ENCODE measurements around the gene BBS2. TPM values are rescaled to one million over a fixed set of nuclear protein-coding genes. Genes with fewer than 3 reads are reported as not detected.

Gene BBS2
- total and polyA plus RNA-seq, 4 donors = 7.1 to 13.8 (median 11.1) TPM

DNA sequence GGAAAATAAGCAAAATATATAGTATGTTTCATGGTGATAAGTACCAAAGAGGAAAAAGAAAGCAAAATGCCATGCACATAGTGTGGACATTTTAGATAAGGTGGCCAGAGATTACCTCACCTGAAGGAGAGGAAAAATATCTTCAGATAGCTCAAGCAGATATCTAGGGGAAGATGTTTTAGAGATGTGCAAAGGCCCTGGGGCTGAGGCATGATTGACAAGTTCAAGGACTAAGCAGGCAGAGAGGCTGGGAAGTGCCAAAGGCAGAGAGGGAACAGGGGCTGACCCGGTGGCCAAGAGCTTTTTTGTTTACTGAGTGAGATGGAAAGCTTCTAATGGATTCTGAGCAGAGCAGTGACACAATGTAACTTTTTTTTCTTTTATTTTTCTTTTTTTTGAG is 40.6 kb upstream of the BBS2 start (continued):
- TF ChIP-seq FOXA2 (IDR thresholded peaks at IDR 0.05) (no peak), HNF4G (IDR thresholded peaks at IDR 0.05) (no peak), SP1 (IDR thresholded peaks at IDR 0.05) (no peak), EGR1 (IDR thresholded peaks at IDR 0.05; ENCODE audit: low read depth in 2 of 2) (no peak), JUND (IDR thresholded peaks at IDR 0.05) (no peak), RXRA (IDR thresholded peaks at IDR 0.05) (no peak)
- TF ChIP-seq, protein P1, sequence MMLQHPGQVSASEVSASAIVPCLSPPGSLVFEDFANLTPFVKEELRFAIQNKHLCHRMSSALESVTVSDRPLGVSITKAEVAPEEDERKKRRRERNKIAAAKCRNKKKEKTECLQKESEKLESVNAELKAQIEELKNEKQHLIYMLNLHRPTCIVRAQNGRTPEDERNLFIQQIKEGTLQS (IDR thresholded peaks at IDR 0.05) = no peak

DNA sequence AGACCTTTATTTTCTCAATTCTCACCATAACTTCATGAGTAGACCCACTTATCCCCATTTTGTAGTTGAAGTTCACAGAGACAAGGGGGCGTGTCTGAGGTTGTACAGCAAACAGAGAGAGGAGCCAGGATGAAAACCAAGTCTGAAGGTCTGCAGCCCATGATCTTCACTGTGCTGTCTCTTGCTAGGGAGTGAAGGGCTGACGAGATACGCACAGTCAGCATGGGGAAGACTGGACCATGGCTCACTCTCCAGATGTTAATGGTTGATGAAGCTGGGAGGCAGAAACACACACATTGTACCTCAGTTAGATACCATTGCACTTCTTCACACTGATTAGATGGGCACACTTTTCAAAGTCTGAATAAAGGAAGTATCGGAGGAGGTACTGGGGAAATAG is 39.3 kb upstream of the BBS2 start:
- Histone ChIP-seq H3K9ac (ENCODE audit: low read depth in 1 of 2, low read length in 2 of 2) (no peak overlapping the region), H3K27me3 (ENCODE audit: control insufficient read depth in 4 of 4, insufficient read depth in 4 of 4, low read length in 3 of 4) (no peaks in the 10 kb centered on the region), H3K36me3 (ENCODE audit: control insufficient read depth in 4 of 4, insufficient read depth in 3 of 4, low read depth in 1 of 4, low read length in 3 of 4) (no peaks in the 10 kb centered on the region), H3K4me3 (ENCODE audit: low read depth in 1 of 3, low read length in 3 of 3) (no peak overlapping the region), H3K9me3 (ENCODE audit: control insufficient read depth in 4 of 4, low read length in 3 of 4) (no peaks in the 10 kb centered on the region), H3K27ac (ENCODE audit: low read depth in 1 of 2, low read length in 2 of 2) (no peak overlapping the region), H3K4me1 (ENCODE audit: control insufficient read depth in 4 of 4, insufficient read depth in 4 of 4, low read length in 3 of 4) (no peaks in the 10 kb centered on the region)
- no peak for DNase-seq (ENCODE audit: low spot score)
- WGBS = 91% methylated on average over 4 of the region's 4 CpGs
- TF ChIP-seq GABPA (IDR thresholded peaks at IDR 0.05 in 1 of 2, conservative IDR thresholded peaks at IDR 0.05 in 1 of 2) (no peak), RXRA (IDR thresholded peaks at IDR 0.05) (no peak), RAD21 (IDR thresholded peaks at IDR 0.05) (no peak), FOXA1 (IDR thresholded peaks at IDR 0.05) (no peak), HNF4G (IDR thresholded peaks at IDR 0.05) (no peak), FOXA2 (IDR thresholded peaks at IDR 0.05) (no peak), HNF4A (conservative IDR thresholded peaks at IDR 0.05) (no peak), JUND (IDR thresholded peaks at IDR 0.05) (no peak), NR2F2 (IDR thresholded peaks at IDR 0.05) (no peak), YY1 (IDR thresholded peaks at IDR 0.05) (no peak), EGR1 (IDR thresholded peaks at IDR 0.05; ENCODE audit: low read depth in 2 of 2) (no peak), SP1 (IDR thresholded peaks at IDR 0.05) (no peak)
- TF ChIP-seq, protein P2, sequence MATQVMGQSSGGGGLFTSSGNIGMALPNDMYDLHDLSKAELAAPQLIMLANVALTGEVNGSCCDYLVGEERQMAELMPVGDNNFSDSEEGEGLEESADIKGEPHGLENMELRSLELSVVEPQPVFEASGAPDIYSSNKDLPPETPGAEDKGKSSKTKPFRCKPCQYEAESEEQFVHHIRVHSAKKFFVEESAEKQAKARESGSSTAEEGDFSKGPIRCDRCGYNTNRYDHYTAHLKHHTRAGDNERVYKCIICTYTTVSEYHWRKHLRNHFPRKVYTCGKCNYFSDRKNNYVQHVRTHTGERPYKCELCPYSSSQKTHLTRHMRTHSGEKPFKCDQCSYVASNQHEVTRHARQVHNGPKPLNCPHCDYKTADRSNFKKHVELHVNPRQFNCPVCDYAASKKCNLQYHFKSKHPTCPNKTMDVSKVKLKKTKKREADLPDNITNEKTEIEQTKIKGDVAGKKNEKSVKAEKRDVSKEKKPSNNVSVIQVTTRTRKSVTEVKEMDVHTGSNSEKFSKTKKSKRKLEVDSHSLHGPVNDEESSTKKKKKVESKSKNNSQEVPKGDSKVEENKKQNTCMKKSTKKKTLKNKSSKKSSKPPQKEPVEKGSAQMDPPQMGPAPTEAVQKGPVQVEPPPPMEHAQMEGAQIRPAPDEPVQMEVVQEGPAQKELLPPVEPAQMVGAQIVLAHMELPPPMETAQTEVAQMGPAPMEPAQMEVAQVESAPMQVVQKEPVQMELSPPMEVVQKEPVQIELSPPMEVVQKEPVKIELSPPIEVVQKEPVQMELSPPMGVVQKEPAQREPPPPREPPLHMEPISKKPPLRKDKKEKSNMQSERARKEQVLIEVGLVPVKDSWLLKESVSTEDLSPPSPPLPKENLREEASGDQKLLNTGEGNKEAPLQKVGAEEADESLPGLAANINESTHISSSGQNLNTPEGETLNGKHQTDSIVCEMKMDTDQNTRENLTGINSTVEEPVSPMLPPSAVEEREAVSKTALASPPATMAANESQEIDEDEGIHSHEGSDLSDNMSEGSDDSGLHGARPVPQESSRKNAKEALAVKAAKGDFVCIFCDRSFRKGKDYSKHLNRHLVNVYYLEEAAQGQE (IDR thresholded peaks at IDR 0.05) = no peak
- TF ChIP-seq, protein P1 (IDR thresholded peaks at IDR 0.05) = no peak
- TF ChIP-seq, protein P3, sequence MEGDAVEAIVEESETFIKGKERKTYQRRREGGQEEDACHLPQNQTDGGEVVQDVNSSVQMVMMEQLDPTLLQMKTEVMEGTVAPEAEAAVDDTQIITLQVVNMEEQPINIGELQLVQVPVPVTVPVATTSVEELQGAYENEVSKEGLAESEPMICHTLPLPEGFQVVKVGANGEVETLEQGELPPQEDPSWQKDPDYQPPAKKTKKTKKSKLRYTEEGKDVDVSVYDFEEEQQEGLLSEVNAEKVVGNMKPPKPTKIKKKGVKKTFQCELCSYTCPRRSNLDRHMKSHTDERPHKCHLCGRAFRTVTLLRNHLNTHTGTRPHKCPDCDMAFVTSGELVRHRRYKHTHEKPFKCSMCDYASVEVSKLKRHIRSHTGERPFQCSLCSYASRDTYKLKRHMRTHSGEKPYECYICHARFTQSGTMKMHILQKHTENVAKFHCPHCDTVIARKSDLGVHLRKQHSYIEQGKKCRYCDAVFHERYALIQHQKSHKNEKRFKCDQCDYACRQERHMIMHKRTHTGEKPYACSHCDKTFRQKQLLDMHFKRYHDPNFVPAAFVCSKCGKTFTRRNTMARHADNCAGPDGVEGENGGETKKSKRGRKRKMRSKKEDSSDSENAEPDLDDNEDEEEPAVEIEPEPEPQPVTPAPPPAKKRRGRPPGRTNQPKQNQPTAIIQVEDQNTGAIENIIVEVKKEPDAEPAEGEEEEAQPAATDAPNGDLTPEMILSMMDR (IDR thresholded peaks at IDR 0.05; ENCODE audit: low read depth, low read length, missing input control) = no peak
- TF ChIP-seq, protein P4, sequence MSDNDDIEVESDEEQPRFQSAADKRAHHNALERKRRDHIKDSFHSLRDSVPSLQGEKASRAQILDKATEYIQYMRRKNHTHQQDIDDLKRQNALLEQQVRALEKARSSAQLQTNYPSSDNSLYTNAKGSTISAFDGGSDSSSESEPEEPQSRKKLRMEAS (IDR thresholded peaks at IDR 0.05) = no peak
- TF ChIP-seq, protein P5, sequence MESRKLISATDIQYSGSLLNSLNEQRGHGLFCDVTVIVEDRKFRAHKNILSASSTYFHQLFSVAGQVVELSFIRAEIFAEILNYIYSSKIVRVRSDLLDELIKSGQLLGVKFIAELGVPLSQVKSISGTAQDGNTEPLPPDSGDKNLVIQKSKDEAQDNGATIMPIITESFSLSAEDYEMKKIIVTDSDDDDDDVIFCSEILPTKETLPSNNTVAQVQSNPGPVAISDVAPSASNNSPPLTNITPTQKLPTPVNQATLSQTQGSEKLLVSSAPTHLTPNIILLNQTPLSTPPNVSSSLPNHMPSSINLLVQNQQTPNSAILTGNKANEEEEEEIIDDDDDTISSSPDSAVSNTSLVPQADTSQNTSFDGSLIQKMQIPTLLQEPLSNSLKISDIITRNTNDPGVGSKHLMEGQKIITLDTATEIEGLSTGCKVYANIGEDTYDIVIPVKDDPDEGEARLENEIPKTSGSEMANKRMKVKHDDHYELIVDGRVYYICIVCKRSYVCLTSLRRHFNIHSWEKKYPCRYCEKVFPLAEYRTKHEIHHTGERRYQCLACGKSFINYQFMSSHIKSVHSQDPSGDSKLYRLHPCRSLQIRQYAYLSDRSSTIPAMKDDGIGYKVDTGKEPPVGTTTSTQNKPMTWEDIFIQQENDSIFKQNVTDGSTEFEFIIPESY (IDR thresholded peaks at IDR 0.05) = no peak

All from liver (tissue), 9 donors.